ENCODE results near the gene DFFA. TPM values are rescaled to one million over a fixed set of nuclear protein-coding genes. Genes with fewer than 3 reads are reported as not detected.

Gene DFFA
- total and polyA plus RNA-seq, 9 of the 15 experiments (the other 6 are each of a cell fraction or from before 2014, with no cell fraction given): 39.6 to 74.8 (median 59.2) TPM

DNA sequence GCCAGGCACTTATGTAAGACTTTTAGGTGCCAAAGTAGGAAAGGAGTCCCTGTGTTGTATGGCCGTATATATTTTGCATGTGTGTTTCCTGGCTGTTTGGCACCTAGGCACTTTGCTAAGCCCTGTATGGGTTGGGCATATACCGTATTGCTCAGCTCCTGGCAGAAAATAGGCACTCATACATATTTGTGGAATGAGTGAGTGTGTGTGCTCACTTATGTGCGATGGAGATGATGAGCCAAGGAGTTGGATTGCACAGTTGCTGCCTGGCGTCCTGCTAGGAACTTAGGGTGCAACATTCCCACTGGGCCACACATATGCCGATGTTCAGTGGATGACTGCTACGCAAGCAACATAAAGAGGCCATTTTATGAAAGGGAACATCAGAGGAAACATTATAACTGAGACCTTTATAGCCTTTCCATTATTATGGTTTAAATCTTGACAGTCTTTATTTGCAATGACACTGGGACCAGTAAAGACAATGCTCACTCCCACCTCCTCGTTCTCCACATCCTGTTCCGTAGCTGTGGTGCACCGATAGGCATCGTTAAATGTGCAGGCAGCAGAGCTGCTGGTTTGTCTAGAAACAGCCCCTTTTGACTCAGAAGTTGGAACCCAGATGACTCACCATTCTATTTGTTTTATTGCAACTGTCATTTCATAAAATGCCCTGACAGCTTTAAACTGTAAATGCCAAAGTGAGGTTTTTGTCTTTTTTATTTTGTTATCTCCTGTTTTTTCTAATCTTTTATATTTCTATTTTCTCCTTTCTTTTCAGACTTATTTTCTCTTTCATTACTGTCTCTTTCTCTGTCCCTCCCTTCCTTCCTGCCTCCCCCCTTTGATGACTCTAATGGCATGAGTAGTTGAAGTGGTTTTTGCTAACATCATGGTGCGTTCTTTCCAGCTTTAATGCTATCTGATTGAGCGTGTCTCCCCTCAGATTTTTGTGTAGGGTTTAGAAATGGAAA, 38.5 kb upstream of the DFFA start (continued):
- TF ChIP-seq, protein P1, sequence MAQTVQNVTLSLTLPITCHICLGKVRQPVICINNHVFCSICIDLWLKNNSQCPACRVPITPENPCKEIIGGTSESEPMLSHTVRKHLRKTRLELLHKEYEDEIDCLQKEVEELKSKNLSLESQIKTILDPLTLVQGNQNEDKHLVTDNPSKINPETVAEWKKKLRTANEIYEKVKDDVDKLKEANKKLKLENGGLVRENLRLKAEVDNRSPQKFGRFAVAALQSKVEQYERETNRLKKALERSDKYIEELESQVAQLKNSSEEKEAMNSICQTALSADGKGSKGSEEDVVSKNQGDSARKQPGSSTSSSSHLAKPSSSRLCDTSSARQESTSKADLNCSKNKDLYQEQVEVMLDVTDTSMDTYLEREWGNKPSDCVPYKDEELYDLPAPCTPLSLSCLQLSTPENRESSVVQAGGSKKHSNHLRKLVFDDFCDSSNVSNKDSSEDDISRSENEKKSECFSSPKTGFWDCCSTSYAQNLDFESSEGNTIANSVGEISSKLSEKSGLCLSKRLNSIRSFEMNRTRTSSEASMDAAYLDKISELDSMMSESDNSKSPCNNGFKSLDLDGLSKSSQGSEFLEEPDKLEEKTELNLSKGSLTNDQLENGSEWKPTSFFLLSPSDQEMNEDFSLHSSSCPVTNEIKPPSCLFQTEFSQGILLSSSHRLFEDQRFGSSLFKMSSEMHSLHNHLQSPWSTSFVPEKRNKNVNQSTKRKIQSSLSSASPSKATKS (CRISPR knock-in tag; IDR thresholded peaks at IDR 0.05): no peak
- no peak for TF ChIP-seq MAX (CRISPR knock-in tag; IDR thresholded peaks at IDR 0.05)
- no peak for TF ChIP-seq ILK (tag; IDR thresholded peaks at IDR 0.05; ENCODE audit: borderline replicate concordance, low read depth)
- peak; percentile 95 for TF ChIP-seq SMARCC2 (IDR thresholded peaks at IDR 0.05; ENCODE audit: low read depth)
- 0 out of 2 replicates have a peak, but pooled peaks have one; percentile 63 for TF ChIP-seq RHOXF2B (CRISPR knock-in tag; conservative IDR thresholded peaks at IDR 0.05)
- TF ChIP-seq NCOA2 (IDR thresholded peaks at IDR 0.05; ENCODE audit: partially characterized antibody in 2 of 2): peak in 1 of 2 experiments; percentile 56
- no peak for TF ChIP-seq ZNF174 (CRISPR knock-in tag; IDR thresholded peaks at IDR 0.05)
- TF ChIP-seq MAZ (CRISPR knock-in tag; conservative IDR thresholded peaks at IDR 0.05 in 1 of 2, IDR thresholded peaks at IDR 0.05 in 1 of 2): no peak
- no peak for TF ChIP-seq TCF15 (CRISPR knock-in tag; IDR thresholded peaks at IDR 0.05)
- 0 out of 2 replicates have a peak, but pooled peaks have one; percentile 29 for TF ChIP-seq SMAD4 (CRISPR knock-in tag; conservative IDR thresholded peaks at IDR 0.05)
- TF ChIP-seq HCFC1 (IDR thresholded peaks at IDR 0.05; ENCODE audit: low read depth, low read length): no peak
- peak; percentile 98 for TF ChIP-seq ETV1 (tag; conservative IDR thresholded peaks at IDR 0.05; ENCODE audit: low read depth)
- no peak for TF ChIP-seq THAP7 (CRISPR knock-in tag; IDR thresholded peaks at IDR 0.05)
- no peak for TF ChIP-seq E2F5 (CRISPR knock-in tag; IDR thresholded peaks at IDR 0.05)
- TF ChIP-seq CEBPZ (IDR thresholded peaks at IDR 0.05; ENCODE audit: borderline replicate concordance, low read depth, low read length): no peak
- no peak for TF ChIP-seq ZNF717 (CRISPR knock-in tag; IDR thresholded peaks at IDR 0.05)
- TF ChIP-seq TAF7 (tag; IDR thresholded peaks at IDR 0.05): no peak

All from K562 (cell line).